ENCODE measurements around the gene GPBP1. TPM values are rescaled to one million over a fixed set of nuclear protein-coding genes. Genes with fewer than 3 reads are reported as not detected.

GPBP1 gene
- total and polyA plus RNA-seq, 9 of the 15 experiments (the other 6 are each of a cell fraction or from before 2014, with no cell fraction given): 31.0 to 109 (median 68.4) TPM

- Histone ChIP-seq H2AFZ (ENCODE audit: low read depth, low read length) (no peak overlapping the region), H3K4me3 (no peak overlapping the region), H3K27ac (ENCODE audit: extremely low read depth, low read depth, low read length) (peak overlapping the region; percentile 70), H3K27me3 (ENCODE audit: control insufficient read depth in 2 of 2, insufficient read depth in 2 of 2, low read length in 2 of 2) (no peaks in the 10 kb centered on the region), H3K4me2 (ENCODE audit: insufficient read depth, low read length) (no peak overlapping the region; the same call in 1 of the 2 replicates), H3K4me1 (replicated peaks in 1 of 2; ENCODE audit: control insufficient read depth in 2 of 2, insufficient read depth in 2 of 2, low read length in 2 of 2) (peaks cover 0 to 3% of the 10 kb centered on the region in 2 experiments; a peak in 2 of 5 replicates), H4K20me1 (replicated peaks; ENCODE audit: control insufficient read depth, insufficient read depth, low read length) (no peaks in the 10 kb centered on the region), H3K9me1 (ENCODE audit: control insufficient read depth, insufficient read depth, low read length) (no peaks in the 10 kb centered on the region), H3K36me3 (ENCODE audit: control insufficient read depth, insufficient read depth, low read length) (peaks cover 82% of the 10 kb centered on the region), H3K79me2 (ENCODE audit: control insufficient read depth, insufficient read depth, low read length) (peaks cover 2% of the 10 kb centered on the region; the same call in 1 of the 3 replicates), H3K9ac (ENCODE audit: insufficient read depth in 1 of 2, low read depth in 2 of 2, low read length in 2 of 2) (no peak overlapping the region), H3K9me3 (replicated peaks; ENCODE audit: control insufficient read depth, insufficient read depth, low read depth, low read length) (no peaks in the 10 kb centered on the region)
- intact Hi-C loops (cut with micrococcal nuclease): no loop called here
- ChIA-PET POLR2A (no interaction called here), CTCF (ENCODE audit: low intra/inter-chr PET ratio) (no interaction called here)
- ATAC-seq: no peak; the same call in 2 of the 3 replicates
- FAIRE-seq: peak; percentile 11
- peak in 1 of 4 experiments; percentile 36 for DNase-seq (ENCODE audit: extremely low read depth in 1 of 4, low spot score in 3 of 4)
- BruUV-seq (replicated peaks): no TSS peak
- in situ Hi-C loops (cut with MboI): no loop called here
- WGBS (ENCODE audit: insufficient coverage, low coverage, missing lambda C conversion rate): 1% methylated on average over 6 of the region's 8 CpGs
- TF ChIP-seq, protein P1, sequence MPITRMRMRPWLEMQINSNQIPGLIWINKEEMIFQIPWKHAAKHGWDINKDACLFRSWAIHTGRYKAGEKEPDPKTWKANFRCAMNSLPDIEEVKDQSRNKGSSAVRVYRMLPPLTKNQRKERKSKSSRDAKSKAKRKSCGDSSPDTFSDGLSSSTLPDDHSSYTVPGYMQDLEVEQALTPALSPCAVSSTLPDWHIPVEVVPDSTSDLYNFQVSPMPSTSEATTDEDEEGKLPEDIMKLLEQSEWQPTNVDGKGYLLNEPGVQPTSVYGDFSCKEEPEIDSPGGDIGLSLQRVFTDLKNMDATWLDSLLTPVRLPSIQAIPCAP (CRISPR knock-in tag; IDR thresholded peaks at IDR 0.05; ENCODE audit: borderline replicate concordance): no peak
- peak; percentile 47; the same call in 1 of the 2 replicates for TF ChIP-seq EP300 (IDR thresholded peaks at IDR 0.05; ENCODE audit: low read length)
- TF ChIP-seq ZNF77 (CRISPR knock-in tag; IDR thresholded peaks at IDR 0.05): no peak
- 0 out of 4 replicates have a peak, but pooled peaks of 1 of the 2 experiments have one; percentile 24 for TF ChIP-seq FOXK2 (conservative IDR thresholded peaks at IDR 0.05 in 1 of 2, IDR thresholded peaks at IDR 0.05 in 1 of 2; ENCODE audit: low read depth in 2 of 2)
- TF ChIP-seq SMARCE1 (IDR thresholded peaks at IDR 0.05): peak; percentile 50; the same call in 1 of the 2 replicates
- TF ChIP-seq NRF1 (conservative IDR thresholded peaks at IDR 0.05 in 1 of 2, IDR thresholded peaks at IDR 0.05 in 1 of 2): 0 out of 4 replicates have a peak, but pooled peaks of 1 of the 2 experiments have one; percentile 21
- TF ChIP-seq ELF4 (CRISPR knock-in tag; IDR thresholded peaks at IDR 0.05): no peak
- TF ChIP-seq, protein P2, sequence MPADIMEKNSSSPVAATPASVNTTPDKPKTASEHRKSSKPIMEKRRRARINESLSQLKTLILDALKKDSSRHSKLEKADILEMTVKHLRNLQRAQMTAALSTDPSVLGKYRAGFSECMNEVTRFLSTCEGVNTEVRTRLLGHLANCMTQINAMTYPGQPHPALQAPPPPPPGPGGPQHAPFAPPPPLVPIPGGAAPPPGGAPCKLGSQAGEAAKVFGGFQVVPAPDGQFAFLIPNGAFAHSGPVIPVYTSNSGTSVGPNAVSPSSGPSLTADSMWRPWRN (IDR thresholded peaks at IDR 0.05; ENCODE audit: low read depth): no peak
- no peak for TF ChIP-seq ZBED1 (IDR thresholded peaks at IDR 0.05)
- peak; percentile 52; the same call in 1 of the 2 replicates for TF ChIP-seq FOXM1 (IDR thresholded peaks at IDR 0.05; ENCODE audit: low read depth)
- no peak for TF ChIP-seq FOXM1 (CRISPR knock-in tag; IDR thresholded peaks at IDR 0.05; ENCODE audit: low read depth)
- no peak for TF ChIP-seq ZNF24 (IDR thresholded peaks at IDR 0.05)
- peak; percentile 43 for TF ChIP-seq CCNT2 (IDR thresholded peaks at IDR 0.05; ENCODE audit: borderline replicate concordance, extremely low read depth, insufficient read length, low read depth, low read length)
- peak; percentile 65 for TF ChIP-seq PCBP2 (IDR thresholded peaks at IDR 0.05; ENCODE audit: low read depth, low read length, poor library complexity, severe bottlenecking)
- no peak for TF ChIP-seq NFIC (IDR thresholded peaks at IDR 0.05)
- TF ChIP-seq PKNOX1 (IDR thresholded peaks at IDR 0.05): peak; percentile 32; the same call in 1 of the 2 replicates
- peak; percentile 29; the same call in 1 of the 2 replicates for TF ChIP-seq TAL1 (IDR thresholded peaks at IDR 0.05)
- peak; percentile 87 for TF ChIP-seq PCBP1 (IDR thresholded peaks at IDR 0.05; ENCODE audit: low read depth, low read length, poor library complexity, severe bottlenecking)
- TF ChIP-seq NR4A1 (CRISPR knock-in tag; IDR thresholded peaks at IDR 0.05): no peak
- TF ChIP-seq NR4A1 (tag; IDR thresholded peaks at IDR 0.05): no peak
- TF ChIP-seq SMARCA4 (IDR thresholded peaks at IDR 0.05): peak; percentile 54; the same call in 1 of the 2 replicates
- no peak for TF ChIP-seq CHD1 (IDR thresholded peaks at IDR 0.05; ENCODE audit: low read length)
- no peak for TF ChIP-seq KAT7 (CRISPR knock-in tag; IDR thresholded peaks at IDR 0.05; ENCODE audit: borderline replicate concordance)
Measured at GRCh38 chr5:57249265-57249874, 75.5 kb downstream of the GPBP1 start.
